Eye (tissue), 1 donor: ENCODE data around the gene PIP4K2A.

ENCODE experiments used
- DNase-seq: peaks from one replicate; pipeline ENCODE4 v3.0.0-alpha.2; 2015

Gene PIP4K2A

GRCh38 chr10:22634606-22635459 is 79.5 kb downstream of the PIP4K2A start:
- DNase-seq: no peak

- DNase-seq: no peak
These were observed 80.3 kb downstream of the PIP4K2A start for GRCh38 chr10:22634093-22634492.

- no peak for DNase-seq
These were observed 80.8 kb downstream of the PIP4K2A start for GRCh38 chr10:22633528-22633927.

GRCh38 chr10:22633106-22633505 is 81.3 kb downstream of the PIP4K2A start:
- no peak for DNase-seq

GRCh38 chr10:22631646-22632278 is 82.6 kb downstream of the PIP4K2A start:
- DNase-seq: no peak

- no peak for DNase-seq
These were observed 83.2 kb downstream of the PIP4K2A start for GRCh38 chr10:22631185-22631584.

- DNase-seq: no peak
These were observed 83.9 kb downstream of the PIP4K2A start for GRCh38 chr10:22630234-22631174.

GRCh38 chr10:22629852-22630233 is 84.5 kb downstream of the PIP4K2A start:
- DNase-seq: no peak

- DNase-seq: no peak
These were observed 85.3 kb downstream of the PIP4K2A start for GRCh38 chr10:22629126-22629525.

- DNase-seq: no peak
These were observed 86.1 kb downstream of the PIP4K2A start for GRCh38 chr10:22628309-22628708.

- no peak for DNase-seq
These were observed 87.6 kb downstream of the PIP4K2A start for GRCh38 chr10:22626784-22627183.

- no peak for DNase-seq
These were observed 88.7 kb downstream of the PIP4K2A start for GRCh38 chr10:22625516-22626290.

- DNase-seq: no peak
These were observed 90.1 kb downstream of the PIP4K2A start for GRCh38 chr10:22624287-22624738.

GRCh38 chr10:22623633-22624253 is 90.6 kb downstream of the PIP4K2A start:
- no peak for DNase-seq

- no peak for DNase-seq
These were observed 92.1 kb downstream of the PIP4K2A start for GRCh38 chr10:22622242-22622806.

- DNase-seq: no peak
These were observed 92.7 kb downstream of the PIP4K2A start for GRCh38 chr10:22621726-22622125.

- no peak for DNase-seq
These were observed 93.4 kb downstream of the PIP4K2A start for GRCh38 chr10:22620929-22621328.

GRCh38 chr10:22620140-22620857 is 94.1 kb downstream of the PIP4K2A start:
- DNase-seq: peak; percentile 51

- DNase-seq: no peak
These were observed 95.3 kb downstream of the PIP4K2A start for GRCh38 chr10:22619101-22619500.

GRCh38 chr10:22618078-22618785 is 96.1 kb downstream of the PIP4K2A start:
- no peak for DNase-seq
